Peyer's patch (tissue), 4 donors: ENCODE measurements around the gene GOLPH3.

Experiments
- POLR2A ChIP-seq, 2 donors: fragments of 450-650 bp; IDR thresholded peaks; one replicate each; pipeline ENCODE4 v1.5.1; 2017; ENCODE audit warnings: antibody characterized with exemption in 2 of 2, mild to moderate bottlenecking in 2 of 2, moderate library complexity in 2 of 2
- TF ChIP-seq, protein P1 (sequence below), 6 experiments: fragments of 450-650 bp in 4 of 6; fragments of 200-600 bp in 2 of 6; sonication (generic) in 1 of 6; IDR thresholded peaks; one replicate each; pipeline ENCODE4 v1.5.1; 2017 to 2019; ENCODE audit warnings: antibody characterized with exemption in 6 of 6, mild to moderate bottlenecking in 3 of 6, moderate library complexity in 1 of 6

DNA sequence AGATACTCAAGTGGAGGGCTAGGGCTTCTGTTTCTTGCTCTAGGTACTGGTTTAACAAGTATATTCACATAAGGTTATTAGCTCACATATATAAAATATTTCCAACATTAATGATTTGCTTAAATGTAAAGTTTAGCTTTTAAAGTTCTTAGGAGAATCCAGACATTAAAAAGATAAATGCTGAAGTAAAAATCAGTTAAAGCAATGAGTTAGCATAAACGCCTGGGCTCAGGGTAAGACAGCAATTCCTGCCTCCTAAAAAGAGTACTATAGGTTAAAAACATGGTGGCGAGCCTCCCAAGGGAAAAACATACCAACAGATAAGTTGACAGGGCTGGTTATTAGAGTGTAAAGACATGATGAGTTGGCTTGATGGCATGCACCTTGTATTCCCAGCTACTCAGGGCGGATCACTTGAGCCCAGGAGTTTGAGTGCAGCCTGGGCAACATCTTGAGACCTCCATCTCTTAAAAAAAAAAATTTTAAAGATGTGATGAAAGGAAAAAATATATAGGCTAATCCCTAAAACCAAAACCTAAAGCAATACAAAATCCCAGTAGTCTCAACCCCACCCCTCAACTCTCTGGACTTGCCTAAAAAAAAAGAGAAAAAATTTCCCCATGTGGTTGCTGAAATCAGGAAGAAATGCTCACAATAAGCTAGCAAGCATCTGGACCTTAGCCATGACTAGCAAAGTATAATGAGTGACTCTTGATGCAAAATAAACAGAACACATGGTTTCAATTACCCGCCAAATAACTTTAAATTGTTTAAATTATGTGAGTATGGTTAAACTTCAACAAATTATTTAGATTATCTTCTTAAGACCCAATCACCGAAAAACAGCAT is 3.6 kb downstream of the GOLPH3 start:
- TF ChIP-seq POLR2A (IDR thresholded peaks at IDR 0.05): no peak
- TF ChIP-seq, protein P1, sequence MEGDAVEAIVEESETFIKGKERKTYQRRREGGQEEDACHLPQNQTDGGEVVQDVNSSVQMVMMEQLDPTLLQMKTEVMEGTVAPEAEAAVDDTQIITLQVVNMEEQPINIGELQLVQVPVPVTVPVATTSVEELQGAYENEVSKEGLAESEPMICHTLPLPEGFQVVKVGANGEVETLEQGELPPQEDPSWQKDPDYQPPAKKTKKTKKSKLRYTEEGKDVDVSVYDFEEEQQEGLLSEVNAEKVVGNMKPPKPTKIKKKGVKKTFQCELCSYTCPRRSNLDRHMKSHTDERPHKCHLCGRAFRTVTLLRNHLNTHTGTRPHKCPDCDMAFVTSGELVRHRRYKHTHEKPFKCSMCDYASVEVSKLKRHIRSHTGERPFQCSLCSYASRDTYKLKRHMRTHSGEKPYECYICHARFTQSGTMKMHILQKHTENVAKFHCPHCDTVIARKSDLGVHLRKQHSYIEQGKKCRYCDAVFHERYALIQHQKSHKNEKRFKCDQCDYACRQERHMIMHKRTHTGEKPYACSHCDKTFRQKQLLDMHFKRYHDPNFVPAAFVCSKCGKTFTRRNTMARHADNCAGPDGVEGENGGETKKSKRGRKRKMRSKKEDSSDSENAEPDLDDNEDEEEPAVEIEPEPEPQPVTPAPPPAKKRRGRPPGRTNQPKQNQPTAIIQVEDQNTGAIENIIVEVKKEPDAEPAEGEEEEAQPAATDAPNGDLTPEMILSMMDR (IDR thresholded peaks at IDR 0.05): no peak
